SU-DHL-6 (cell line): ENCODE results near the gene PTGR1.

Source experiments
- H2AFZ ChIP-seq: fragments of 200-600 bp; sonication (generic); 2 replicates; pipeline ENCODE4 v1.6.1; 2014; ENCODE audit warnings: low read depth, mild to moderate bottlenecking, moderate library complexity, mixed read lengths, antibody characterized with exemption, low read length; ENCODE audit not compliant: severe bottlenecking
- H3F3A ChIP-seq: fragments of 200-600 bp; shearing (Covaris generic); 2 replicates; pipeline ENCODE4 v1.6.0; 2016; ENCODE audit warnings: antibody characterized with exemption, mild to moderate bottlenecking; ENCODE audit not compliant: insufficient read depth
- H3K27ac ChIP-seq: fragments of 200-600 bp; sonication (generic); 2 replicates; pipeline ENCODE4 v1.5.1; 2016; ENCODE audit warnings: low read depth, mild to moderate bottlenecking, low read length, moderate library complexity, mixed read lengths
- H3K27me3 ChIP-seq: fragments of 200-600 bp; sonication (generic), shearing (Covaris generic); 2 replicates; pipeline ENCODE4 v1.6.0; 2014; ENCODE audit warnings: mild to moderate bottlenecking, low read length
- H3K36me3 ChIP-seq: fragments of 200-600 bp; sonication (generic); 2 replicates; pipeline ENCODE4 v1.6.1; 2014; ENCODE audit warnings: mild to moderate bottlenecking, low read length, mixed read lengths
- H3K4me2 ChIP-seq: fragments of 300-600, 200-600 bp; shearing (Covaris generic), sonication (generic); 2 replicates; pipeline ENCODE4 v1.6.0; 2014; ENCODE audit warnings: low read length, low read depth, mild to moderate bottlenecking; ENCODE audit not compliant: poor library complexity, severe bottlenecking
- H3K4me3 ChIP-seq: fragments of 200-600 bp; sonication (generic); 2 replicates; pipeline ENCODE4 v1.5.1; 2014; ENCODE audit warnings: antibody characterized with exemption, low read length, mild to moderate bottlenecking, mixed read lengths; ENCODE audit not compliant: insufficient read depth, poor library complexity, severe bottlenecking
- H3K79me2 ChIP-seq: fragments of 200-600 bp; sonication (generic); 2 replicates; pipeline ENCODE4 v1.6.1; 2014; ENCODE audit warnings: mild to moderate bottlenecking, low read length, moderate library complexity; ENCODE audit not compliant: insufficient read depth
- H3K9ac ChIP-seq: fragments of 200-600 bp; sonication (generic); 2 replicates; pipeline ENCODE4 v1.7.0; 2014; ENCODE audit warnings: mild to moderate bottlenecking, low read length
- H3K9me2 ChIP-seq: fragments of 200-600 bp; sonication (generic); replicated peaks from 2 replicates; pipeline ENCODE4 v1.6.1; 2014; ENCODE audit warnings: low read length; ENCODE audit not compliant: insufficient read depth
- H3K9me3 ChIP-seq: fragments of 200-600 bp; sonication (generic); 2 replicates; pipeline ENCODE4 v1.6.1; 2014; ENCODE audit warnings: low read length, mixed read lengths; ENCODE audit not compliant: insufficient read depth
- H4K20me1 ChIP-seq: fragments of 200-600 bp; sonication (generic); 2 replicates; pipeline ENCODE4 v1.6.1; 2014; ENCODE audit warnings: low read depth, mild to moderate bottlenecking, antibody characterized with exemption, low read length, moderate library complexity, mixed read lengths
- CTCF ChIP-seq: fragments of 200-600 bp; sonication (generic); IDR thresholded peaks from one replicate; pipeline ENCODE4 v1.5.1; 2017; ENCODE audit warnings: antibody characterized with exemption, mild to moderate bottlenecking, low read length, moderate library complexity; ENCODE audit not compliant: insufficient read depth, poor library complexity, severe bottlenecking
- EZH2phosphoT487 ChIP-seq: fragments of 200-600 bp; sonication (generic), shearing (Covaris generic); conservative IDR thresholded peaks from 2 replicates; pipeline ENCODE4 v1.6.1; 2018; ENCODE audit warnings: mild to moderate bottlenecking, antibody characterized with exemption, low read length, moderate library complexity, mixed read lengths

Gene PTGR1

GRCh38 chr9:111646417-111646816, 47.0 kb upstream of the PTGR1 start:
- H3F3A ChIP-seq: 0 out of 2 replicates have a peak, but pooled peaks cover 6% of the 10 kb centered on the region
- no peaks in the 10 kb centered on the region for H3K27me3 ChIP-seq
- peaks cover 11% of the 10 kb centered on the region for H3K36me3 ChIP-seq
- H3K4me2 ChIP-seq: no peak overlapping the region
- no peaks in the 10 kb centered on the region for H4K20me1 ChIP-seq
- H3K27ac ChIP-seq: no peak overlapping the region
- H3K9me2 ChIP-seq: no peaks in the 10 kb centered on the region
- no peak for TF ChIP-seq CTCF
- no peak for TF ChIP-seq EZH2phosphoT487
- H3K9me3 ChIP-seq: no peaks in the 10 kb centered on the region
- H2AFZ ChIP-seq: no peak overlapping the region
- no peak overlapping the region for H3K9ac ChIP-seq
- H3K4me3 ChIP-seq: no peak overlapping the region
- H3K79me2 ChIP-seq: no peaks in the 10 kb centered on the region

- H3K27ac ChIP-seq: no peak overlapping the region
- no peak overlapping the region for H3K4me3 ChIP-seq
- no peaks in the 10 kb centered on the region for H4K20me1 ChIP-seq
- no peaks in the 10 kb centered on the region for H3K79me2 ChIP-seq
- no peak overlapping the region for H3K9ac ChIP-seq
- H3K36me3 ChIP-seq: peaks cover 11% of the 10 kb centered on the region
- H3K4me2 ChIP-seq: no peak overlapping the region
- no peaks in the 10 kb centered on the region for H3K9me2 ChIP-seq
- H3K27me3 ChIP-seq: no peaks in the 10 kb centered on the region
- H3K9me3 ChIP-seq: no peaks in the 10 kb centered on the region
- 0 out of 2 replicates have a peak, but pooled peaks cover 6% of the 10 kb centered on the region for H3F3A ChIP-seq
- H2AFZ ChIP-seq: no peak overlapping the region
- TF ChIP-seq EZH2phosphoT487 (no peak), CTCF (no peak)
These were observed 46.4 kb upstream of the PTGR1 start for GRCh38 chr9:111645806-111646205.

GRCh38 chr9:111644195-111644772, 44.8 kb upstream of the PTGR1 start:
- Histone ChIP-seq H3F3A (0 out of 2 replicates have a peak, but pooled peaks cover 6% of the 10 kb centered on the region), H3K79me2 (peaks cover 5% of the 10 kb centered on the region; the same call in 1 of the 2 replicates), H3K27me3 (no peaks in the 10 kb centered on the region), H2AFZ (no peak overlapping the region), H4K20me1 (no peaks in the 10 kb centered on the region), H3K9me3 (no peaks in the 10 kb centered on the region), H3K9ac (no peak overlapping the region), H3K4me3 (no peak overlapping the region), H3K4me2 (no peak overlapping the region), H3K27ac (no peak overlapping the region), H3K36me3 (peaks cover 7% of the 10 kb centered on the region), H3K9me2 (no peaks in the 10 kb centered on the region)
- no peak for TF ChIP-seq EZH2phosphoT487

GRCh38 chr9:111637421-111637950, 38.0 kb upstream of the PTGR1 start:
- no peak overlapping the region for H2AFZ ChIP-seq
- H3K27ac ChIP-seq: no peak overlapping the region
- H4K20me1 ChIP-seq: no peaks in the 10 kb centered on the region; the same call in 1 of the 2 replicates
- no peak overlapping the region for H3K4me3 ChIP-seq
- no peaks in the 10 kb centered on the region for H3K36me3 ChIP-seq
- H3K9me2 ChIP-seq: no peaks in the 10 kb centered on the region
- peaks cover 49% of the 10 kb centered on the region for H3K79me2 ChIP-seq
- no peaks in the 10 kb centered on the region for H3K9me3 ChIP-seq
- H3K4me2 ChIP-seq: no peak overlapping the region
- TF ChIP-seq CTCF (no peak), EZH2phosphoT487 (no peak)
- no peaks in the 10 kb centered on the region for H3F3A ChIP-seq
- no peak overlapping the region for H3K9ac ChIP-seq
- no peaks in the 10 kb centered on the region for H3K27me3 ChIP-seq
